HL-60 (cell line): ENCODE results near the gene LZTR1.

ENCODE experiments used
- DNase-seq, 2 experiments: peaks; one replicate each; pipeline ENCODE4 v3.0.0-alpha.2; 2010 to 2020; ENCODE audit warnings: low read depth in 1 of 2, low spot score in 1 of 2
- H3K27ac ChIP-seq: fragments of 250-450 bp; sonication (Bioruptor Pico); replicated peaks from 2 replicates; pipeline ENCODE4 v1.5.1; 2020; ENCODE audit warnings: mild to moderate bottlenecking, moderate library complexity
- H3K27me3 ChIP-seq: fragments of 250-450 bp; sonication (Bioruptor Pico); 2 replicates; pipeline ENCODE4 v1.5.1; 2021; ENCODE audit warnings: mild to moderate bottlenecking, moderate library complexity; ENCODE audit not compliant: insufficient read depth, poor library complexity, severe bottlenecking
- H3K4me3 ChIP-seq: replicated peaks from 2 replicates; pipeline ENCODE4 v1.5.1; 2011; ENCODE audit warnings: mild to moderate bottlenecking, control low read depth, low read length; ENCODE audit not compliant: insufficient read depth
- CTCF ChIP-seq: IDR thresholded peaks from one replicate; pipeline ENCODE4 v1.5.1; 2011; ENCODE audit warnings: low read length, control low read depth, inconsistent platforms; ENCODE audit not compliant: insufficient read depth
- GABPA ChIP-seq: IDR thresholded peaks from 2 replicates; pipeline ENCODE4 v1.6.1; 2012; ENCODE audit warnings: low read depth
- POLR2AphosphoS5 ChIP-seq: IDR thresholded peaks from 2 replicates; pipeline ENCODE4 v1.6.1; 2012; ENCODE audit warnings: low read depth
- SPI1 ChIP-seq: IDR thresholded peaks from 2 replicates; pipeline ENCODE4 v1.6.1; 2012; ENCODE audit warnings: low read depth, mild to moderate bottlenecking, borderline replicate concordance
- TF ChIP-seq, protein P1 (sequence below): IDR thresholded peaks from 2 replicates; pipeline ENCODE4 v1.6.1; 2012; ENCODE audit warnings: low read depth; ENCODE audit not compliant: insufficient replicate concordance

Gene LZTR1

GRCh38 chr22:20945578-20945934 is 36.5 kb upstream of the LZTR1 start:
- no peaks in the 10 kb centered on the region for H3K27me3 ChIP-seq
- no peak overlapping the region for H3K27ac ChIP-seq
- H3K4me3 ChIP-seq, result no peak overlapping the region
- no peak for DNase-seq
- no peak for TF ChIP-seq SPI1
- no peak for TF ChIP-seq CTCF
- TF ChIP-seq POLR2AphosphoS5, result no peak
- TF ChIP-seq GABPA, result no peak
- TF ChIP-seq, protein P1, sequence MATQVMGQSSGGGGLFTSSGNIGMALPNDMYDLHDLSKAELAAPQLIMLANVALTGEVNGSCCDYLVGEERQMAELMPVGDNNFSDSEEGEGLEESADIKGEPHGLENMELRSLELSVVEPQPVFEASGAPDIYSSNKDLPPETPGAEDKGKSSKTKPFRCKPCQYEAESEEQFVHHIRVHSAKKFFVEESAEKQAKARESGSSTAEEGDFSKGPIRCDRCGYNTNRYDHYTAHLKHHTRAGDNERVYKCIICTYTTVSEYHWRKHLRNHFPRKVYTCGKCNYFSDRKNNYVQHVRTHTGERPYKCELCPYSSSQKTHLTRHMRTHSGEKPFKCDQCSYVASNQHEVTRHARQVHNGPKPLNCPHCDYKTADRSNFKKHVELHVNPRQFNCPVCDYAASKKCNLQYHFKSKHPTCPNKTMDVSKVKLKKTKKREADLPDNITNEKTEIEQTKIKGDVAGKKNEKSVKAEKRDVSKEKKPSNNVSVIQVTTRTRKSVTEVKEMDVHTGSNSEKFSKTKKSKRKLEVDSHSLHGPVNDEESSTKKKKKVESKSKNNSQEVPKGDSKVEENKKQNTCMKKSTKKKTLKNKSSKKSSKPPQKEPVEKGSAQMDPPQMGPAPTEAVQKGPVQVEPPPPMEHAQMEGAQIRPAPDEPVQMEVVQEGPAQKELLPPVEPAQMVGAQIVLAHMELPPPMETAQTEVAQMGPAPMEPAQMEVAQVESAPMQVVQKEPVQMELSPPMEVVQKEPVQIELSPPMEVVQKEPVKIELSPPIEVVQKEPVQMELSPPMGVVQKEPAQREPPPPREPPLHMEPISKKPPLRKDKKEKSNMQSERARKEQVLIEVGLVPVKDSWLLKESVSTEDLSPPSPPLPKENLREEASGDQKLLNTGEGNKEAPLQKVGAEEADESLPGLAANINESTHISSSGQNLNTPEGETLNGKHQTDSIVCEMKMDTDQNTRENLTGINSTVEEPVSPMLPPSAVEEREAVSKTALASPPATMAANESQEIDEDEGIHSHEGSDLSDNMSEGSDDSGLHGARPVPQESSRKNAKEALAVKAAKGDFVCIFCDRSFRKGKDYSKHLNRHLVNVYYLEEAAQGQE, result no peak

GRCh38 chr22:20946080-20946986 is 35.8 kb upstream of the LZTR1 start:
- H3K4me3 ChIP-seq, result no peak overlapping the region
- no peaks in the 10 kb centered on the region for H3K27me3 ChIP-seq
- TF ChIP-seq POLR2AphosphoS5, result no peak
- no peak for TF ChIP-seq SPI1
- TF ChIP-seq CTCF, result no peak
- TF ChIP-seq, protein P1, result no peak
- TF ChIP-seq GABPA, result no peak
- no peak overlapping the region for H3K27ac ChIP-seq
- DNase-seq, result no peak

- Histone ChIP-seq H3K27me3 (no peaks in the 10 kb centered on the region), H3K4me3 (no peak overlapping the region), H3K27ac (no peak overlapping the region)
- TF ChIP-seq SPI1 (no peak), CTCF (no peak), GABPA (no peak), POLR2AphosphoS5 (no peak)
- TF ChIP-seq, protein P1, result no peak
- no peak for DNase-seq
Observed at GRCh38 chr22:20946991-20947390, 35.1 kb upstream of the LZTR1 start.
